CD14-positive monocyte (primary cell): Measurements from ENCODE around the gene E2F7. TPM values are rescaled to one million over a fixed set of nuclear protein-coding genes. Genes with fewer than 3 reads are reported as not detected.

Source experiments
- DNase-seq, 3 donors: peaks; one replicate each; pipeline ENCODE4 v3.0.0-alpha.2; 2011 to 2022
- H2AFZ ChIP-seq: 2 replicates; pipeline ENCODE4 v1.6.0; 2012; ENCODE audit warnings: mild to moderate bottlenecking, low read depth, low read length, inconsistent platforms; ENCODE audit not compliant: insufficient read depth, poor library complexity, severe bottlenecking
- H3K27ac ChIP-seq, 2 donors: 1 replicate in 1 of 2; 2 replicates in 1 of 2; pipeline ENCODE4 v1.5.1; 2012 to 2013; ENCODE audit warnings: low read length in 2 of 2, control low read depth in 1 of 2, inconsistent platforms in 1 of 2, low read depth in 1 of 2, mild to moderate bottlenecking in 1 of 2
- H3K27me3 ChIP-seq, 2 donors: one replicate each; pipeline versions ENCODE4 v1.6.0 to v1.6.1; 2011 to 2013; ENCODE audit warnings: low read length in 2 of 2; ENCODE audit not compliant: control insufficient read depth in 2 of 2, insufficient read depth in 2 of 2
- H3K36me3 ChIP-seq, 2 donors: replicated peaks in 1 of 2; 1 replicate in 1 of 2; 2 replicates in 1 of 2; pipeline versions ENCODE4 v1.5.1 to v1.6.1; 2012 to 2013; ENCODE audit warnings: low read length in 2 of 2, control low read depth in 1 of 2, inconsistent platforms in 1 of 2, mild to moderate bottlenecking in 1 of 2; ENCODE audit not compliant: insufficient read depth in 2 of 2, control insufficient read depth in 1 of 2
- H3K4me1 ChIP-seq, 2 donors: 1 replicate in 1 of 2; 2 replicates in 1 of 2; pipeline versions ENCODE4 v1.5.1 to v1.6.1; 2012 to 2013; ENCODE audit warnings: low read length in 2 of 2, control low read depth in 1 of 2, inconsistent platforms in 1 of 2, mild to moderate bottlenecking in 1 of 2, moderate library complexity in 1 of 2; ENCODE audit not compliant: insufficient read depth in 2 of 2, control insufficient read depth in 1 of 2
- H3K4me2 ChIP-seq: replicated peaks from 2 replicates; pipeline ENCODE3; 2012; ENCODE audit warnings: low read length, moderate library complexity, mild to moderate bottlenecking; ENCODE audit not compliant: poor library complexity, severe bottlenecking; ENCODE audit errors: extremely low read depth
- H3K4me3 ChIP-seq, 3 experiments: fragments of 200-600 bp in 1 of 3; sonication (generic) in 1 of 3; replicated peaks in 1 of 3; 1 replicate in 2 of 3; 2 replicates in 1 of 3; pipeline ENCODE4 v1.5.1; 2011 to 2013; ENCODE audit warnings: low read length in 3 of 3, mild to moderate bottlenecking in 3 of 3, control low read depth in 2 of 3, low read depth in 2 of 3, inconsistent platforms in 1 of 3, moderate library complexity in 1 of 3
- H3K79me2 ChIP-seq: 2 replicates; pipeline ENCODE4 v1.6.0; 2012; ENCODE audit warnings: mild to moderate bottlenecking, control low read depth, inconsistent platforms, low read length, moderate library complexity; ENCODE audit not compliant: insufficient read depth
- H3K9ac ChIP-seq: 2 replicates; pipeline ENCODE4 v1.6.0; 2017; ENCODE audit warnings: low read length, mild to moderate bottlenecking; ENCODE audit not compliant: insufficient read depth, poor library complexity, severe bottlenecking
- H3K9me3 ChIP-seq, 2 donors: replicated peaks in 1 of 2; 1 replicate in 1 of 2; 2 replicates in 1 of 2; pipeline versions ENCODE4 v1.5.1 to v1.6.1; 2012 to 2013; ENCODE audit warnings: low read length in 2 of 2, control low read depth in 1 of 2; ENCODE audit not compliant: control insufficient read depth in 1 of 2, insufficient read depth in 1 of 2
- H4K20me1 ChIP-seq: 2 replicates; pipeline ENCODE4 v1.6.0; 2012; ENCODE audit warnings: mild to moderate bottlenecking, low read length, control low read depth, moderate library complexity; ENCODE audit not compliant: insufficient read depth
- H3K27ac Mint-ChIP-seq, 7 donors: one replicate each; pipeline ENCODE4 v1.8.0; 2020; ENCODE audit warnings: mild to moderate bottlenecking in 7 of 7, mixed read lengths in 7 of 7, moderate library complexity in 6 of 7, inconsistent platforms in 2 of 7
- H3K27me3 Mint-ChIP-seq, 3 donors: one replicate each; pipeline ENCODE4 v1.8.0; 2021 to 2022; ENCODE audit warnings: low read depth in 3 of 3, mild to moderate bottlenecking in 3 of 3, mixed read lengths in 3 of 3, moderate library complexity in 3 of 3, inconsistent platforms in 1 of 3
- H3K36me3 Mint-ChIP-seq, 2 donors: one replicate each; pipeline ENCODE4 v1.8.0; 2020; ENCODE audit warnings: mixed read lengths in 2 of 2, inconsistent platforms in 1 of 2, mild to moderate bottlenecking in 1 of 2
- H3K4me1 Mint-ChIP-seq: one replicate; pipeline ENCODE4 v1.8.0; 2020; ENCODE audit warnings: mild to moderate bottlenecking, mixed read lengths
- H3K4me3 Mint-ChIP-seq, 2 donors: one replicate each; pipeline ENCODE4 v1.8.0; 2020; ENCODE audit warnings: mild to moderate bottlenecking in 2 of 2, mixed read lengths in 2 of 2, moderate library complexity in 1 of 2
- H3K9me3 Mint-ChIP-seq, 7 donors: one replicate each; pipeline ENCODE4 v1.8.0; 2020 to 2022; ENCODE audit warnings: mixed read lengths in 7 of 7, mild to moderate bottlenecking in 6 of 7, moderate library complexity in 6 of 7, inconsistent platforms in 2 of 7
- CTCF ChIP-seq: fragments of 200-600 bp; IDR thresholded peaks from one replicate; pipeline ENCODE4 v1.8.0; 2022; ENCODE audit warnings: antibody characterized with exemption, mild to moderate bottlenecking
- WGBS: methylation state at CpG from one replicate; pipeline ENCODE4 v1.1.5; 2013; ENCODE audit warnings: missing lambda C conversion rate; ENCODE audit not compliant: insufficient coverage; 5-methylcytosine and 5-hydroxymethylcytosine counted together
- intact Hi-C, 2 donors: fragments of 100-400 bp; cut with micrococcal nuclease; formaldehyde crosslinking; loops; one replicate each; pipeline versions ENCODE4 v1.15.0 to v1.15.1; 2023
- polyA plus RNA-seq, 3 donors: library from polyadenylated mRNA; depleted of rRNA in 1 of 3; unstranded in 2 of 3; stranded (reverse) in 1 of 3; fragments of 300-500 nt in 2 of 3; fragments of >200 nt in 1 of 3; fragmentation: Illumina TruSeq in 2 of 3; gene quantifications; 1 replicate in 2 of 3; 2 replicates in 1 of 3; pipeline ENCODE4 v1.2.3, GENCODE V29; 2012 to 2021

Gene E2F7
- polyA plus RNA-seq, 3 donors, result not detected

- Mint-ChIP-seq H3K4me3 (no peak overlapping the region), H3K9me3 (peaks cover 0 to 3% (median 0%) of the 10 kb centered on the region in 7 donors), H3K4me1 (peaks cover 34% of the 10 kb centered on the region), H3K27ac (no peak overlapping the region), H3K36me3 (peaks cover 4 to 12% of the 10 kb centered on the region in 2 donors), H3K27me3 (peaks cover 8 to 11% (median 10%) of the 10 kb centered on the region in 3 donors)
- no peak for TF ChIP-seq CTCF
- no peak overlapping the region for H3K4me2 ChIP-seq
- no peaks in the 10 kb centered on the region for H4K20me1 ChIP-seq
- no peak overlapping the region for H3K9ac ChIP-seq
- 95% methylated on average over 9 of the region's 12 CpGs for WGBS
- DNase-seq, result peak in 1 of 3 donors; percentile 50
- H2AFZ ChIP-seq, result no peak overlapping the region
- peak overlapping the region in 1 of 3 experiments; percentile 13 for H3K4me3 ChIP-seq
- H3K4me1 ChIP-seq, result peaks cover 15 to 29% of the 10 kb centered on the region in 2 donors
- intact Hi-C loops, result no loop called here
- H3K36me3 ChIP-seq, result no peaks in the 10 kb centered on the region
- no peaks in the 10 kb centered on the region for H3K79me2 ChIP-seq
- peaks cover 0 to 15% of the 10 kb centered on the region in 2 donors for H3K27me3 ChIP-seq
- H3K9me3 ChIP-seq, result no peaks in the 10 kb centered on the region
- no peak overlapping the region for H3K27ac ChIP-seq
These were observed 2.4 kb downstream of the E2F7 start for GRCh38 chr12:77062846-77063461.

- no peak overlapping the region for H3K4me3 Mint-ChIP-seq
- no peak overlapping the region for H3K27ac Mint-ChIP-seq
- peaks cover 8 to 11% (median 10%) of the 10 kb centered on the region in 3 donors for H3K27me3 Mint-ChIP-seq
- H2AFZ ChIP-seq, result no peak overlapping the region
- intact Hi-C loops, result no loop called here
- H3K36me3 ChIP-seq, result no peaks in the 10 kb centered on the region
- no peak overlapping the region for H3K9ac ChIP-seq
- H3K9me3 Mint-ChIP-seq, result peaks cover 0 to 3% (median 0%) of the 10 kb centered on the region in 7 donors
- no peak for DNase-seq
- WGBS, result no CpG with 5 or more reads among the region's 1 CpG
- H3K36me3 Mint-ChIP-seq, result peaks cover 7 to 16% of the 10 kb centered on the region in 2 donors
- H3K4me1 ChIP-seq, result peaks cover 15 to 29% of the 10 kb centered on the region in 2 donors
- no peaks in the 10 kb centered on the region for H3K79me2 ChIP-seq
- peaks cover 0 to 15% of the 10 kb centered on the region in 2 donors for H3K27me3 ChIP-seq
- no peak overlapping the region for H3K4me2 ChIP-seq
- no peaks in the 10 kb centered on the region for H3K9me3 ChIP-seq
- TF ChIP-seq CTCF, result no peak
- peaks cover 34% of the 10 kb centered on the region for H3K4me1 Mint-ChIP-seq
- H3K4me3 ChIP-seq, result no peak overlapping the region
- H3K27ac ChIP-seq, result no peak overlapping the region
- no peaks in the 10 kb centered on the region for H4K20me1 ChIP-seq
These were observed 3.0 kb downstream of the E2F7 start for GRCh38 chr12:77062396-77062795.
